Midbrain (tissue), 1 donor: ENCODE results near the gene COPZ1.
"Not testable (repeated sequence)": the region's sequence is repeated elsewhere in the genome, so short reads cannot be mapped to it uniquely, and the experiment has no call there.

Experiments
- DNase-seq: peaks from one replicate; lab custom pipeline; 2025; lab: John Stamatoyannopoulos, UW

COPZ1 gene

GRCh38 chr12:54337280-54337842, 12.4 kb downstream of the COPZ1 start:
- peak; percentile 38 for DNase-seq

DNA sequence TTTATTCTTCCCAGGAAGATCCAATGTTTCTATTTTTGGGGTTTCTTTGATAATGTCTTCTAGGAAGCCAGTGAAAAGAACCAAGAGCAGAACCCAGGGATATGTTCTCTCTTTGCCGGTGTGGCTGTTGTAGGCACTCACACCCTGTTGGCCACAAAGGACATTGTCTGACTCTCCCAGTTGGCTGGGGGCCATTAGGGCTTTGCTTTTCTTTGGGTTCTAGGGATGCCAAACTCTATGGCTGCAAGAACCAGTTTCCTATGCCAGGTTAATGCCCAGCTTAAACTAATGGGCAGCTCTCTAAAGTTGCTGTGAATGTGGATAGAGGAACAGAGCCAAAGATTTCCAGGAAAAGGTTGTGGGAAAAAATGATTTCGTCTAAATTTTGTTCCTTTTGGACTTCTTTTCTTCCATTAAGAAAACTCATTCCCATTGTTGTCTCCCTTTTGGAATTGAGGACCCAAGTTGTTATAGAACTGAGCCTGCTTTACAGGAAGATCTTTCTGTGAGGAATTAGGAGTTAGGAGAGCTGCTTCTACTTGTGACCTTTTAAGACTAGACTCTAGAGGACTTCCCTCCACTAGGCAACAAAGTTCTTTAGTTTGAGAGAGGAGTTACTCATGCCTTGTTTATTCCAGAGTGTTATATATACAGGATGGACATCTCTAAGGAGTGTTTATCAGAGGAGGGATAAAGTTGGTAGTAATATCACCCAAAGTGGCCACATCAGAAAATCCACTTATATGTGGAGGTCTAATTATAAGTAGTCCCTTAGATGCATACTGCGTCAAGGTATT, 13.1 kb downstream of the COPZ1 start:
- DNase-seq: no peak

DNA sequence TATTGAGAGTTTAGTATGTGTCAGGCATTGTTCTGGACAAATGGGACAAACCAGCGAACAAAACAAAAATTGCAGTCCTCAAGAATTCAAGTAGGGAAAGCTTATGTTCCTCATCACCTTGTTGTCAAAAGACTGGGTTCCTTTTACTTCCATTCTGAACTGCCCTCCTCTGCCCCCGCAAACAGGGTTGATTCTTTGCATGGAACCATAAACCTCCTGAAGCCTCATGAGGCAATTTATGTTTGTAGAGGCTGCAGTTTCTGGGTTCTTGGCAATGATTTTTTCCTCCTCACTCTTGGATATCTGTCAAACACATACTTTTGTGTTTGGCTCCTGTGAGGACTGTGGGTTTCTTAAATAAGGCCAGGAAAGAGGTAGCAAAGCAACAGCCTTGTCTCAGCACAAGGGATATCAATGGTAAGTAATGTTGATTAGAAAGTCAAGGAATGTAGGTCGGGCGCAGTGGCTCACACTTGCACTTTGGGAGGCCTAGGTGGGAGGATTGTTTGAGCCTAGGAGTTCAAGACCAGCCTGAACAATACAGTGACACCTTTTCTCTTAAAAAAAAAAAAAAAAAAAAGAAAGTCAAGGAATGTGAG, 13.9 kb downstream of the COPZ1 start:
- DNase-seq: no peak

- DNase-seq: no peak
Observed at GRCh38 chr12:54340846-54341245, 15.9 kb downstream of the COPZ1 start.

- no peak for DNase-seq
Observed at GRCh38 chr12:54341378-54342300, 16.7 kb downstream of the COPZ1 start.

GRCh38 chr12:54349036-54349435, 24.1 kb downstream of the COPZ1 start:
- DNase-seq: no peak

DNA sequence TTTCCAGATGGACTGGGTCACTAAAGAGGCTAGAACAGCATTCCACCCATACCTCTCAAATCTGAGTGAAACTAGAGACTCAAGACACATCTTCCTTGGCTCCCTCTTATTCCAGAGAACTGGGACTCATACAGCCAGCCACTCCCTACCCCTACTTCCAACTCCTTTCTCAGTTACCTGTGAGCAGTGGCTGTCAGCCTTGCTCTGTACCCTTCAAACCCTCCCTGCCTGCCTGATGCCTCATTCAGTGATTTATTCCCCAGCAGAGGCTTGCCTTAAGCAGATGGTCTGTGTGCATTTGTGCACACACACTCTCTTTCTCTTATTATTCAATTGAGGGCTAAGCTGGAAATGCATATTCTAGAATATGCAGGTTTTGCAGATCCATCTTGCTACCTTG, 24.7 kb downstream of the COPZ1 start:
- DNase-seq: no peak

GRCh38 chr12:54350743-54351142, 25.8 kb downstream of the COPZ1 start:
- no peak for DNase-seq

DNA sequence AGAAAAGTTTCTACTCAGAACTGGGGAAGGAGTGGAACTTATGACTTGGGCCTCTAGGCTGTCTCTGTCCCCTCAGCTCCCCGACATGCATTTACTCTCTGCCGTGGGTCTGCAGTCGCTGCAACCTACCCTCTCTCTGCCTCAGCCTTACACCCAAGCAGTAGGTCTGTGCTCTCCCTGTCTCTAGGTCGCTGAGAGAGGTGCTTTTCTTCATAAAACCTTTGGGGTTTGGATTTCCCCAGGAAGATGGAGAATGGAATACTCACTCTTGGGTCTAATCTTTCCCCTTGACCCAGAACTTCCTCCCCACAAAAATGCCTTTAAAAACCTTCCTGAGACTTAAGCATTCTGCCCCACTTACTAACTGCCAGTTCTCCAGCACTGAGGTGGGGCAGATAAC, 26.4 kb downstream of the COPZ1 start:
- no peak for DNase-seq

- peak; percentile 80 for DNase-seq
Observed at GRCh38 chr12:54352022-54352531, 27.1 kb downstream of the COPZ1 start.

DNA sequence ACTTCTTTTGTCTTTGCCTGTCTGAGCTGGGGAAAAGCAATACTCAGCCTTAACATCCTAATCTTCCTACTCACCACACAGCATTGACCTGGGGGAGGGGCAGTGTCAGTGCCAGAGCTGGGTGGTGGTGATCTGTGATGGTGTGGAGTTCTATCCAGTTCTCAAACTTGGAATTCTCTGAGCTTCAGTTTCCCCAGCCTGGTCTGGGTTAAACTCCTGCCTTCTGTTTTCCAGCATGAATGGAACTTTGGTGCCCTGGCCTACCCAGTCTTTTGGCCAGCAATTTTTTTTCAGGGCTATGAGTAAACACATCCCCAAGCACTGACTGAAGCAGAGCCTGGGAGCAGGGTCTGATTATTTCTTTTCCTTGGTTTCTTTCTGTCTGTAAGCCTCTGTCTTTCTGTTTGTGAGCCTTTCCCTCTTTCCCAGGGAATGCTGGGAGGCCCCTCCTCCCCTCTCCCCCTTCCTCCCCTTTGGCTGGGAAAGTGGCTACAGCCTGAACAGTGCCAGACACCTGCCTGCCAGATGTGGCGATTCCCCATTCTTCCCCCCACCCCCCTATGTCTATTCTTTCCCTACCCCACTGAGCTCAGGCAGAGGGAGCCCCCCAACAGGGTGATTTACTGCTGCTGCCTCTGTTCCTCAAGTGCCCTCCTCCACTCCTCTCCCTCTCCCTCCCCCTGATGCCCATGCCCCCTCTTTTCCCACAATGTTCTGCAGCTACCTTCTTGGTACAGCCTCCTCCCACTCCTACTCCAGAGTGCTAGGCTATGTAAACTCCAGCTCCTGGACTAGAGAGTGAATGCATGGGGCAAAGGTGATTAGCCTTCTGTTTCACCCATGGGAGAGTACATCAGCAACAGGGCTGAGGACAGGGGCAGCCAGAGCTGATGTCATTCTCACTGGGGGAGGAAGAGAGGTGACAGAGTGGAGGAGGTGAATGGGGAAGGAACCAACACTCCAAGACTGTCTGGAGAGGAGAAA, 28.3 kb downstream of the COPZ1 start:
- peak; percentile 56 for DNase-seq

DNA sequence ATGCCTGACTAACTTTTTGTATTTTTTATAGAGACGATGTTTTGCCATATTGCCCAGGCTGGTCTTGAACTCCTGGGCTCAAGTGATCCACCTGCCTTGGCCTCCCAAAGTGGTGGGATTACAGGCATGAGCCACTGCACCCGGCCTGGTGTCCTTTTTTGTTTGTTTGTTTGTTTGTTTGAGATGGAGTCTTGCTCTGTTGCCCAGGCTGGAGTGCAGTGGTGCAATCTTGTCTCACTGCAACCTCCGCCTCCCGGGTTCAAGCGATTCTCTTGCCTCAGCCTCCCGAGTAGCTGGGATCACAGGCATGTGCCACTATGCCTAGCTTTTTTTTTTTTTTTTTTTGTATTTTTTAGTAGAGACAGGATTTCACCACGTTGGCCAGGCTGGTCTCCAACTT, 29.3 kb downstream of the COPZ1 start:
- DNase-seq: not testable (repeated sequence)

DNA sequence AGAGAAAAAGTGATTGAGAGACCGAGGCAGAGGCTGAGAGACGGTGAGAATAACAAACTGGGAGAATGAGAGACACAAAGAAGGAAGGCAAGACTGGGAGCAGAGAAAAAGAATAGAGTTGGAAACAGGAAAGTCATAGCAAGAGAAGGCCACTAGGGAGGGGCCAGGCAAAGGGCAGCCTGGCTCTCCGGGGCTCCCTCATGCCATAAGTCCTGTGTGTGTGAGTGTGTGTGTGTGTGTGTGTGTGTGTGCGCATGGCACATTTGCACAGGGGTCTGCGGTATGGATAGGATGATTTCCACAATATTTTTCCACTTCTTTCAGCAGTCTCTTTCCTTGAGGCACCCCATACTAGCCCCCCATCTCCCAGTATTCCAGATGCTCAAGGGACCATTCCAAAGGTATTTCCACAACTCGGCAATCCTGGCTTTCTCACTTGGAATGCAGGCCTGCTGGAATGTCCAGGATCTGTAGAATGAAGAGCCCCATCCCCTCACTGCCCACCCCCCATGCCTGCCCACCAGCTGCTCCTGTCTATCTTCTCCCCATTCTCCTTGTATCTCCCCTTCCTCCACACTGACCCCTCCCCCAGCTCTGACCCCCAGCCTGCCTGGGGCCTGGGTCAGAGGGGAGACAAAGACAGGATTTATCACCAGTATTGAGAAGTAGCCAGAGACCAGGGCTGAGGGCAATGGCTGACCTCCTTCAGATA, 30.3 kb downstream of the COPZ1 start:
- no peak for DNase-seq

GRCh38 chr12:54356228-54356627, 31.3 kb downstream of the COPZ1 start:
- no peak for DNase-seq

DNA sequence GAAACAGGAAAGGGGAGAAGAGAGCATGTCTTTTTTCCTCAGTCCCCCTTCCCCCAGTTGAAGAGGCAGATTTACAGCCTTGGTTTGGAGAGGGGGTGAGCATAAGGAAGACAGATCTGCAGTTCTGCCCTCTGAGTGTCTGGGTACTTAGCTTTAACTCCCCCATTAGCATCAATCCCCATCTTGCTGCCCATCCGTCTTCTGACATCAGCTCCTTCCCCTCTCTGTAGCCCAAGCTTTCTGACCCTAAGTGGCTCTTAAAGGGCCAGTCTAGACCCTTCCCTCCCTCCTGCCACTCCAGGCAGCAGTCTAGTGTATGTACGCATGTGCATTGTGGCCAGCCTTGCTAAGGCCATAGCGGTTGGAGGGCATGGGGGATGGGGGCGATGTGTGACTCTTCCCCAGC, 32.0 kb downstream of the COPZ1 start:
- DNase-seq: no peak

GRCh38 chr12:54357506-54358190, 32.7 kb downstream of the COPZ1 start:
- DNase-seq: no peak

GRCh38 chr12:54358191-54358944, 33.4 kb downstream of the COPZ1 start:
- DNase-seq: peak; percentile 66

DNA sequence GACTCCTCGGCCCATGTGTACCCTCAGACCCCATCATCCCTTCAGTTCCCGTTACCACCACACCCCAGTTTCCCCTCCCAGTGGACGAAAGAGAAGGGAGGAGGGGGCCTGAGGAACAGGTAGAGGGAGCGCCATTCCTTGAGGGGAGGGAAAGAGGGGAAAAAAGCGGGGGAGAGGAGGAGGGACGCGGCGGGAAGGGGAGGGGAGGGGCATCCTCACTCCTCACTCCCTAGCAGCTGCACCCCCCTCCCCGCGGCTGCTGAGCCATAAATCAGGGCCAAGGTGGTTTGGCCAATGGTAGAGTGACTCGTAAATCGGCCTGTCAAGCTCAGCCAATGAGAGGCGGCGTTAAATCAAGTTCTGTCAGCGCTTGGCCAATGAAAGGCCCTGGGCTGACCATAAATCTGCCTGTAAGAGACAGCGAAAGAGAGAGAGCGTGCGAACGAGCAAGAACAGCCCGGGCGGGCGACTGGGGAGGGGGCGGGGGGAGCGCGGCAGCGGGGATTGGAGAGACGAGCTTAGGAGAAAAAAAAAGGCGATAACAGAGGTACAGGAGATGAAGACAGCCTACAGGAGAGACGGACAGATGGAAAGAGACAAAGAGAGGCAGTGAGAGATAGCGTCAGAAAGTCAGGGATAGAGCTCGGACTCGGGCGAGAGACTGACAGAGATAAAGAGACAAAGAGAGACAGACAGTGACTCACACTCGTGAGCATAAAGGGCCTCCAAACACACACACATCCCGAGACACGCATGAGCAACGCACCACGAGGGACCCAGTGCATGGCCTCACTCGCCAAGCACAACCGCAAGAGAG, 34.2 kb downstream of the COPZ1 start:
- peak; percentile 99 for DNase-seq
